ENCODE results near the gene DYNLRB1. TPM values are rescaled to one million over a fixed set of nuclear protein-coding genes. Genes with fewer than 3 reads are reported as not detected.

The DYNLRB1 gene
- total and polyA plus RNA-seq, 2 donors (not counting 3 experiments of a cell fraction or from before 2014, with no cell fraction given), result 142 to 245 TPM

DNA sequence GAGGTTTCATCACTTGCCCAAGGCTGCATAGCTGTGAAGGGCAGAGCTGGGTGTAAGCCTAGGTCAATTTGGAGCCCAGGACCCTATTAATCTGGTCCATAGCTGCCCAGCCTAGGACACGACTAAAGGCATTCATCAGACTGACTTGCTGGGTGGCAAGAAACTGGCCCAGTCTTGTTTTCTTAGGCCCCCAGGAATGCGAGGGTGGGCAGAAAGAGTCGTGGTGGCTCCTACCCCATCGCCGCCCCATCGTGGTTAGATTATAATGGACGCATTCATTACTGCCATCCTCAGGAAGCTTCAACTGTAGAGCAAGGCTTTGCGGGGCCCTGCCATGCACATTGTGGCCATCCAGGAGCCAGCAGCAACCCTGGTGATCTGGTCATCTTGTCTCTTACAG, 16.1 kb downstream of the DYNLRB1 start:
- Histone ChIP-seq H3K4me2 (ENCODE audit: insufficient read depth, low read length) (no peak overlapping the region), H3K4me3 (replicated peaks in 1 of 3; ENCODE audit: insufficient read depth in 1 of 3, low read depth in 1 of 3, low read length in 3 of 3) (no peak overlapping the region), H3K27ac (ENCODE audit: insufficient read depth, low read depth, low read length) (no peak overlapping the region), H3K9ac (replicated peaks; ENCODE audit: extremely low read depth, insufficient read depth, low read length) (no peak overlapping the region), H3K9me3 (replicated peaks; ENCODE audit: control insufficient read depth, insufficient read depth, low read length) (no peaks in the 10 kb centered on the region), H3K4me1 (ENCODE audit: control insufficient read depth, extremely low read depth, insufficient read depth, low read length) (no peaks in the 10 kb centered on the region), H3K36me3 (ENCODE audit: control insufficient read depth in 2 of 2, extremely low read depth in 1 of 2, insufficient read depth in 2 of 2, low read length in 2 of 2) (peaks cover 12 to 57% of the 10 kb centered on the region in 2 experiments), H2AFZ (ENCODE audit: low read depth, low read length) (no peak overlapping the region), H3K27me3 (ENCODE audit: control insufficient read depth in 2 of 2, insufficient read depth in 2 of 2, low read length in 2 of 2) (no peaks in the 10 kb centered on the region), H3K79me2 (ENCODE audit: control insufficient read depth, insufficient read depth, low read length) (peaks cover 6% of the 10 kb centered on the region), H3K9me1 (replicated peaks; ENCODE audit: control insufficient read depth, extremely low read depth, insufficient read depth, low read length) (no peaks in the 10 kb centered on the region), H4K20me1 (replicated peaks; ENCODE audit: control insufficient read depth, extremely low read depth, insufficient read depth, low read length) (no peaks in the 10 kb centered on the region)
- DNase-seq (ENCODE audit: low read depth, low spot score) (no peak), FAIRE-seq (no peak)
- POLR2A ChIA-PET, result no interaction called here
- TF ChIP-seq, protein P1, sequence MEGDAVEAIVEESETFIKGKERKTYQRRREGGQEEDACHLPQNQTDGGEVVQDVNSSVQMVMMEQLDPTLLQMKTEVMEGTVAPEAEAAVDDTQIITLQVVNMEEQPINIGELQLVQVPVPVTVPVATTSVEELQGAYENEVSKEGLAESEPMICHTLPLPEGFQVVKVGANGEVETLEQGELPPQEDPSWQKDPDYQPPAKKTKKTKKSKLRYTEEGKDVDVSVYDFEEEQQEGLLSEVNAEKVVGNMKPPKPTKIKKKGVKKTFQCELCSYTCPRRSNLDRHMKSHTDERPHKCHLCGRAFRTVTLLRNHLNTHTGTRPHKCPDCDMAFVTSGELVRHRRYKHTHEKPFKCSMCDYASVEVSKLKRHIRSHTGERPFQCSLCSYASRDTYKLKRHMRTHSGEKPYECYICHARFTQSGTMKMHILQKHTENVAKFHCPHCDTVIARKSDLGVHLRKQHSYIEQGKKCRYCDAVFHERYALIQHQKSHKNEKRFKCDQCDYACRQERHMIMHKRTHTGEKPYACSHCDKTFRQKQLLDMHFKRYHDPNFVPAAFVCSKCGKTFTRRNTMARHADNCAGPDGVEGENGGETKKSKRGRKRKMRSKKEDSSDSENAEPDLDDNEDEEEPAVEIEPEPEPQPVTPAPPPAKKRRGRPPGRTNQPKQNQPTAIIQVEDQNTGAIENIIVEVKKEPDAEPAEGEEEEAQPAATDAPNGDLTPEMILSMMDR (IDR thresholded peaks at IDR 0.05; ENCODE audit: extremely low read depth in 1 of 2, insufficient read depth in 1 of 2, low read depth in 1 of 2, low read length in 2 of 2), result no peak
- TF ChIP-seq POLR2A (IDR thresholded peaks at IDR 0.05; ENCODE audit: low read depth, low read length), result no peak
- TF ChIP-seq EZH2 (IDR thresholded peaks at IDR 0.05; ENCODE audit: borderline replicate concordance, low read depth, low read length, severe bottlenecking), result no peak
- no peak for TF ChIP-seq GATA2 (IDR thresholded peaks at IDR 0.05; ENCODE audit: insufficient read depth, insufficient read length, low read depth, low read length)
- dilution Hi-C loops (cut with MboI; ENCODE audit: extremely low pct_ligation_motif_present, low sequenced_read_pairs) (no loop called here), intact Hi-C loops (cut with micrococcal nuclease) (no loop called here)
- BruUV-seq (replicated peaks), result no TSS peak
- CTCF ChIA-PET, result interaction anchor here (0.9 to 1.6 kb wide), 4 partner anchors 10 to 342 kb away, joined by 3 to 4 read pairs (median 3); no protein-coding TSS in a partner anchor

DNA sequence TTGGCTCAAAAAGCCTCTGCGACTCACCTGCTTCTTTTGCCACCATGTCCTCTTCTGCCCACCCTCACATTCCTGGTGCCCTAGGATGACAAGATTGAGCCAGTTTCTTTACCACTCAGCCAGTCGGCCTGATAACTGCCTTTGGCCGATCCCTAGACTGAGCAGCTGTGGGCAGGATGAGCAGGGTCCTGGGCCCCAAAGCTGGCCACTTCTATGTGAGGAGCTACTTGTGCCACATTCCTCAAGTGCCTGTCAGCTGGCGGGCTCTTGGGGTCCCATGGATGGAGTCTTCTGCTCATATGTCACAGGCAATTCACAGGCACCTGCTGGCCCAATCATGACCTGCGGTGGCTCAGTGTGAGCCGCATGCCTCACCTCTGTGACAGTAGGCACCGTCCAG, 16.5 kb downstream of the DYNLRB1 start:
- TF ChIP-seq MYC (IDR thresholded peaks at IDR 0.05; ENCODE audit: low read depth, low read length) (no peak), EZH2 (IDR thresholded peaks at IDR 0.05; ENCODE audit: borderline replicate concordance, low read depth, low read length, severe bottlenecking) (no peak), GATA2 (IDR thresholded peaks at IDR 0.05; ENCODE audit: insufficient read depth, insufficient read length, low read depth, low read length) (no peak), FOS (IDR thresholded peaks at IDR 0.05; ENCODE audit: borderline replicate concordance, insufficient read depth, low read length) (no peak), POLR2A (IDR thresholded peaks at IDR 0.05; ENCODE audit: low read depth, low read length) (no peak)
- TF ChIP-seq, protein P1 (IDR thresholded peaks at IDR 0.05; ENCODE audit: extremely low read depth in 1 of 2, insufficient read depth in 1 of 2, low read depth in 1 of 2, low read length in 2 of 2), result no peak
- TF ChIP-seq, protein P2, sequence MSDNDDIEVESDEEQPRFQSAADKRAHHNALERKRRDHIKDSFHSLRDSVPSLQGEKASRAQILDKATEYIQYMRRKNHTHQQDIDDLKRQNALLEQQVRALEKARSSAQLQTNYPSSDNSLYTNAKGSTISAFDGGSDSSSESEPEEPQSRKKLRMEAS (IDR thresholded peaks at IDR 0.05; ENCODE audit: insufficient read depth, insufficient read length), result no peak
- no peaks in the 10 kb centered on the region for H3K4me1 ChIP-seq (ENCODE audit: control insufficient read depth, extremely low read depth, insufficient read depth, low read length)
- no peak overlapping the region for H2AFZ ChIP-seq (ENCODE audit: low read depth, low read length)
- H3K27me3 ChIP-seq (ENCODE audit: control insufficient read depth in 2 of 2, insufficient read depth in 2 of 2, low read length in 2 of 2), result no peaks in the 10 kb centered on the region
- ChIA-PET CTCF (interaction anchor here (0.9 to 1.6 kb wide), 2 partner anchors 10 to 220 kb away, joined by 3 read pairs; no protein-coding TSS in a partner anchor), POLR2A (no interaction called here)
- no peaks in the 10 kb centered on the region for H3K9me3 ChIP-seq (replicated peaks; ENCODE audit: control insufficient read depth, insufficient read depth, low read length)
- H3K79me2 ChIP-seq (ENCODE audit: control insufficient read depth, insufficient read depth, low read length), result peaks cover 6% of the 10 kb centered on the region
- BruUV-seq (replicated peaks), result no TSS peak
- no peak overlapping the region for H3K4me3 ChIP-seq (replicated peaks in 1 of 3; ENCODE audit: insufficient read depth in 1 of 3, low read depth in 1 of 3, low read length in 3 of 3)
- H3K36me3 ChIP-seq (ENCODE audit: control insufficient read depth in 2 of 2, extremely low read depth in 1 of 2, insufficient read depth in 2 of 2, low read length in 2 of 2), result peaks cover 10 to 59% of the 10 kb centered on the region in 2 experiments
- H3K4me2 ChIP-seq (ENCODE audit: insufficient read depth, low read length), result no peak overlapping the region
- H4K20me1 ChIP-seq (replicated peaks; ENCODE audit: control insufficient read depth, extremely low read depth, insufficient read depth, low read length), result no peaks in the 10 kb centered on the region
- DNase-seq (ENCODE audit: low read depth, low spot score) (no peak), FAIRE-seq (no peak)
- no peak overlapping the region for H3K27ac ChIP-seq (ENCODE audit: insufficient read depth, low read depth, low read length)
- H3K9me1 ChIP-seq (replicated peaks; ENCODE audit: control insufficient read depth, extremely low read depth, insufficient read depth, low read length), result no peaks in the 10 kb centered on the region
- H3K9ac ChIP-seq (replicated peaks; ENCODE audit: extremely low read depth, insufficient read depth, low read length), result no peak overlapping the region
- intact Hi-C loops (cut with micrococcal nuclease), result no loop called here
- dilution Hi-C loops (cut with MboI; ENCODE audit: extremely low pct_ligation_motif_present, low sequenced_read_pairs), result no loop called here
